PC-9 (cell line): Measurements from ENCODE around the gene NOXO1. TPM values are rescaled to one million over a fixed set of nuclear protein-coding genes. Genes with fewer than 3 reads are reported as not detected.

Experiments used
- BruUV-seq: library from RNA; stranded (reverse); fragments of 400-500 nt; replicated peaks from 2 replicates; lab custom pipeline; 2021; lab: Mats Ljungman, UMichigan
- CTCF ChIA-PET: fragments of 300-600 bp; sonication (Branson Sonifier 250); formaldehyde crosslinking; loops from one replicate; lab custom pipeline; 2022; ENCODE audit warnings: antibody characterized with exemption; lab: Charles Lee
- POLR2A ChIA-PET: fragments of 300-600 bp; sonication (Branson Sonifier 250); formaldehyde crosslinking; loops from one replicate; lab custom pipeline; 2022; ENCODE audit warnings: antibody characterized with exemption; ENCODE audit not compliant: unreplicated experiment; lab: Charles Lee
- DNase-seq, 2 experiments: peaks; one replicate each; pipeline versions ENCODE4 v3.0.0 to v3.0.0-alpha.2; 2015 to 2022; ENCODE audit warnings: mixed read lengths in 1 of 2
- H2AFZ ChIP-seq: fragments of 200-600 bp; sonication (generic); 2 replicates; pipeline ENCODE4 v1.8.1; 2017; ENCODE audit warnings: antibody characterized with exemption
- H3F3A ChIP-seq: fragments of 200-600 bp; sonication (generic); 2 replicates; pipeline ENCODE4 v1.8.1; 2017; ENCODE audit warnings: antibody characterized with exemption, mild to moderate bottlenecking, low read depth; ENCODE audit not compliant: insufficient read depth
- H3K27ac ChIP-seq: fragments of 200-600 bp; sonication (generic); 2 replicates; pipeline ENCODE4 v1.6.1; 2016; ENCODE audit warnings: mixed run types
- H3K27me3 ChIP-seq: fragments of 200-600 bp; sonication (generic); 2 replicates; pipeline ENCODE4 v1.6.1; 2016; ENCODE audit warnings: low read depth, mixed run types; ENCODE audit not compliant: insufficient read depth
- H3K36me3 ChIP-seq: fragments of 200-600 bp; sonication (generic); 2 replicates; pipeline ENCODE4 v1.6.1; 2016; ENCODE audit warnings: low read depth, mixed run types
- H3K4me1 ChIP-seq: fragments of 200-600 bp; sonication (generic); replicated peaks from 2 replicates; pipeline ENCODE4 v1.6.1; 2016; ENCODE audit warnings: mixed run types; ENCODE audit not compliant: insufficient read depth
- H3K4me2 ChIP-seq: fragments of 200-600 bp; sonication (generic); 2 replicates; pipeline ENCODE4 v1.6.1; 2017; ENCODE audit warnings: mixed run types
- H3K4me3 ChIP-seq: fragments of 200-600 bp; sonication (generic); 2 replicates; pipeline ENCODE4 v1.6.1; 2016; ENCODE audit warnings: mixed run types
- H3K79me2 ChIP-seq: fragments of 200-600 bp; sonication (generic); 2 replicates; pipeline ENCODE4 v1.6.1; 2017; ENCODE audit warnings: low read depth, mixed run types
- H3K9me2 ChIP-seq: fragments of 200-600 bp; sonication (generic); 2 replicates; pipeline ENCODE4 v1.8.1; 2017; ENCODE audit warnings: mild to moderate bottlenecking; ENCODE audit not compliant: insufficient read depth
- H3K9me3 ChIP-seq: fragments of 200-600 bp; sonication (generic); 2 replicates; pipeline ENCODE4 v1.8.1; 2016; ENCODE audit warnings: low read depth; ENCODE audit not compliant: insufficient read depth
- H4K20me1 ChIP-seq: fragments of 200-600 bp; sonication (generic); 2 replicates; pipeline ENCODE4 v1.8.1; 2017; ENCODE audit not compliant: insufficient read depth
- EZH2 ChIP-seq: fragments of 200-600 bp; sonication (generic); IDR thresholded peaks from 2 replicates; pipeline ENCODE4 v1.8.0; 2017; ENCODE audit warnings: antibody characterized with exemption, low read depth
- intact Hi-C: fragments of 100-400 bp; cut with micrococcal nuclease; formaldehyde crosslinking; loops from one replicate; pipeline ENCODE4 v1.10.0; 2022; ENCODE audit not compliant: unreplicated experiment
- total RNA-seq: library from RNA; stranded (reverse); gene quantifications from 2 replicates; pipeline ENCODE4 v1.2.3, GENCODE V29; 2021
- TF ChIP-seq, protein P1 (sequence below): fragments of 200-600 bp; sonication (generic); conservative IDR thresholded peaks from 2 replicates; pipeline ENCODE4 v1.6.1; 2017; ENCODE audit warnings: mixed run types, antibody characterized with exemption, mild to moderate bottlenecking, moderate library complexity

The NOXO1 gene
- total RNA-seq, 1 experiment from 2014 or later: 11.1 TPM

DNA sequence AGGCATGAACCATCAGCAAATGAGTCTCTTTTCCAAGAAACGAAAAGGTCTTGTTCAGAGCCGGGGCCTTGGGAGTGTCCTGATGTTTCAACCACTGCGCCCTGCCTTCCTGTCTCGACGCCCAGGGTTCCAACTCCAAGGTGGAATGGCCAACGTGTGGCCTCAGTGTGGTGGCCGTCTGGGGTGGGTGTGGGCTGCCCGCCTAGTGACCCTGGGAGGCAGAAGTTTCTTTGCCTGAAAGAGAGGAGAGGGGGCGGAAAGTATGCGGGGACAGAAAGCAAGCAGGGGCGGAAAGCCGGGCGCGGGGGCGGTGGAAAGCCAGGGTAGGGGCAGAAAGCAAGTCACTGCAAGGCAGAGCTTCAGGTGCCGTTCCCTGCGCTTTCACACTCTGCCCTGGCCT is 42.4 kb downstream of the NOXO1 start:
- H3K27me3 ChIP-seq: no peaks in the 10 kb centered on the region
- no TSS peak for BruUV-seq
- H3F3A ChIP-seq: peaks cover 51% of the 10 kb centered on the region
- H3K9me3 ChIP-seq: no peaks in the 10 kb centered on the region
- TF ChIP-seq, protein P1, sequence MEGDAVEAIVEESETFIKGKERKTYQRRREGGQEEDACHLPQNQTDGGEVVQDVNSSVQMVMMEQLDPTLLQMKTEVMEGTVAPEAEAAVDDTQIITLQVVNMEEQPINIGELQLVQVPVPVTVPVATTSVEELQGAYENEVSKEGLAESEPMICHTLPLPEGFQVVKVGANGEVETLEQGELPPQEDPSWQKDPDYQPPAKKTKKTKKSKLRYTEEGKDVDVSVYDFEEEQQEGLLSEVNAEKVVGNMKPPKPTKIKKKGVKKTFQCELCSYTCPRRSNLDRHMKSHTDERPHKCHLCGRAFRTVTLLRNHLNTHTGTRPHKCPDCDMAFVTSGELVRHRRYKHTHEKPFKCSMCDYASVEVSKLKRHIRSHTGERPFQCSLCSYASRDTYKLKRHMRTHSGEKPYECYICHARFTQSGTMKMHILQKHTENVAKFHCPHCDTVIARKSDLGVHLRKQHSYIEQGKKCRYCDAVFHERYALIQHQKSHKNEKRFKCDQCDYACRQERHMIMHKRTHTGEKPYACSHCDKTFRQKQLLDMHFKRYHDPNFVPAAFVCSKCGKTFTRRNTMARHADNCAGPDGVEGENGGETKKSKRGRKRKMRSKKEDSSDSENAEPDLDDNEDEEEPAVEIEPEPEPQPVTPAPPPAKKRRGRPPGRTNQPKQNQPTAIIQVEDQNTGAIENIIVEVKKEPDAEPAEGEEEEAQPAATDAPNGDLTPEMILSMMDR: no peak
- TF ChIP-seq EZH2: no peak
- no peaks in the 10 kb centered on the region for H3K36me3 ChIP-seq
- no peak overlapping the region for H3K4me2 ChIP-seq
- intact Hi-C loops: no loop called here
- no peaks in the 10 kb centered on the region for H3K9me2 ChIP-seq
- DNase-seq: no peak
- no peak overlapping the region for H3K4me3 ChIP-seq
- H3K27ac ChIP-seq: no peak overlapping the region
- POLR2A ChIA-PET: no interaction called here
- 0 out of 2 replicates have a peak, but pooled peaks cover 3% of the 10 kb centered on the region for H4K20me1 ChIP-seq
- H2AFZ ChIP-seq: no peak overlapping the region
- CTCF ChIA-PET: no interaction called here
- peaks cover 18% of the 10 kb centered on the region; the same call in 1 of the 2 replicates for H3K79me2 ChIP-seq
- H3K4me1 ChIP-seq: peaks cover 36% of the 10 kb centered on the region

DNA sequence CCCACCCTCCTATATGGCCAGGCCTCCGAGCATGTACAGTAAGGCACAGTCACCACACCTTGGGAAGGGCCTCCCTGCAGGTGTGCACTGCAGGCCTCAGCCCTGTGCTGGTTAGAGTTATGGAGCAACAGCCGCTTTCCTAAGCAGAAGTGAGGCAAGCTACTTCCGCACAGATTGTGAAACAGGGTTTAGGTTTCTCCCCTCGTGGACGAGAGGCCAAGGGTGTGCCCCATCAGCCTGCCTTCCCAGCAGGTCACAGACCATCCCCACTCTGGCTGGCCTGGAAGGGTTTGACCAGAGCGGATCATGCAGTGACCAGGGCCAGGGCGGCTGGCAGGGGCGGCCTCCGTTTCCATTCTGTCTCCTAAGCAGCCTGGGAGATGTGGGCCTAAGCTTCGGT is 43.0 kb downstream of the NOXO1 start:
- intact Hi-C loops: no loop called here
- no peak overlapping the region for H3K4me2 ChIP-seq
- H4K20me1 ChIP-seq: no peaks in the 10 kb centered on the region
- H3K4me3 ChIP-seq: no peak overlapping the region
- no peak overlapping the region for H2AFZ ChIP-seq
- TF ChIP-seq, protein P1: no peak
- no peak for TF ChIP-seq EZH2
- no peaks in the 10 kb centered on the region for H3K9me3 ChIP-seq
- H3K9me2 ChIP-seq: no peaks in the 10 kb centered on the region
- H3K79me2 ChIP-seq: peaks cover 18% of the 10 kb centered on the region; the same call in 1 of the 2 replicates
- no peak overlapping the region for H3K27ac ChIP-seq
- no peak for DNase-seq
- H3F3A ChIP-seq: peaks cover 46% of the 10 kb centered on the region
- no peaks in the 10 kb centered on the region for H3K27me3 ChIP-seq
- no TSS peak for BruUV-seq
- ChIA-PET CTCF (no interaction called here), POLR2A (interaction anchor here (0.7 kb wide), 1 partner anchor 12 kb away, joined by 6 read pairs; no protein-coding TSS in a partner anchor)
- H3K36me3 ChIP-seq: no peaks in the 10 kb centered on the region
- H3K4me1 ChIP-seq: peaks cover 36% of the 10 kb centered on the region

DNA sequence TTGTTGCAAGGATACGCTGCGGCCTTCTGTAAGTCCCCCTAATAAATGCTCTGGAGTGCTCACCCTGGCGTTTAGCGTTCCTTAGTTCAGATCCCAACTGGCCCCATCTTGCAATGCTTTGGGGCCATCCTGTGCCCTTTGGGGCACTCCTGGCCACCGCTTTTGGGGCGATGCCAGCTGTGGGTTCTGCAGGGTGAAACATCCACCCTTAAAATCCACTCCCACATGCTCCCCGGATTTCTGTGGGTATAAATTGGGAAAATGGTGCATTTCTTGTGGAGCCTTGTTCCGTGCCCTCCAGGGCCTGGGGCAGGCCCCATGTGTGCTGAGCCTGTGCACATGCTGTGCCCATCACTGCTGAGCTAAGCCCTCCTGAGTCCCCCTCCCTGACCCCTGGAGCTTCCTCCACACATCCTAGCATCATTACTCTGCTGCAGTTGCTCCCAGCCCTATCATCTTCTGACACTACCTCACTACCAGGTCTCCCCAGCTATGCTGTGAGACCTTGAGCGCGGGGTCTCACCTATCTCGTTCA is 44.3 kb downstream of the NOXO1 start:
- no peak for DNase-seq
- no peak overlapping the region for H3K27ac ChIP-seq
- BruUV-seq: no TSS peak
- H3K9me2 ChIP-seq: no peaks in the 10 kb centered on the region
- H3K27me3 ChIP-seq: no peaks in the 10 kb centered on the region
- H3K9me3 ChIP-seq: no peaks in the 10 kb centered on the region
- no peak overlapping the region for H3K4me2 ChIP-seq
- no peak for TF ChIP-seq EZH2
- TF ChIP-seq, protein P1: no peak
- H3K36me3 ChIP-seq: no peaks in the 10 kb centered on the region
- H3F3A ChIP-seq: peaks cover 37% of the 10 kb centered on the region
- POLR2A ChIA-PET: no interaction called here
- H2AFZ ChIP-seq: no peak overlapping the region
- intact Hi-C loops: no loop called here
- CTCF ChIA-PET: no interaction called here
- H4K20me1 ChIP-seq: no peaks in the 10 kb centered on the region
- 0 out of 2 replicates have a peak, but pooled peaks cover 12% of the 10 kb centered on the region for H3K79me2 ChIP-seq
- H3K4me3 ChIP-seq: no peak overlapping the region
- peaks cover 33% of the 10 kb centered on the region for H3K4me1 ChIP-seq
